Measurements from ENCODE around the gene MB.

DNA sequence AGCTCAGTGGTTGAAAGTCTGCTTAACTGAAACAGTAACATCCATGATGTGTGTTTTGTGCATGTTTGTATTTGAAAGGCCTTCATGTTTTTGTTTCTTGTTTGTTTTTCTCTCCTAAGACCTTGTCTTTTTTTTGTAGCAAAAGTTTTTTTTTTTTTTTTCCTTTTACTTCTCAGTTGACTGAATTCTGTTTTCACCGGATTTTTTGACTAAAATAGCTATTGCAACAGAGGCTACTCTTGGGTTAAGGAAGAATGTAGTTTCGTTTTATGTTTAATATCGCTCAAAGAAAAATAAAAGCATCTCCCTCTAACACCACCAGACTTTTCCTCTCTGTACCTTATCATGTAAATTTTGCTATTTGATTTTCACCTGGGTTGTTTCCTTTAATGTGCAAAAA lies 46.2 kb upstream of the MB start:
- TF ChIP-seq CTCF (IDR thresholded peaks at IDR 0.05 in 4 of 5, conservative IDR thresholded peaks at IDR 0.05 in 1 of 5) (no peak), POLR2A (IDR thresholded peaks at IDR 0.05) (no peak)
